T-helper 1 cell (primary cell): ENCODE results near the gene BTBD9.
"Not testable (repeated sequence)": the region's sequence is repeated elsewhere in the genome, so short reads cannot be mapped to it uniquely, and the experiment has no call there.

Experiments used
- DNase-seq, 5 donors: peaks; one replicate each; pipeline ENCODE4 v3.0.0-alpha.2; 2012 to 2020

BTBD9 gene

GRCh38 chr6:38477680-38478260, 162.0 kb downstream of the BTBD9 start:
- no peak for DNase-seq

DNA sequence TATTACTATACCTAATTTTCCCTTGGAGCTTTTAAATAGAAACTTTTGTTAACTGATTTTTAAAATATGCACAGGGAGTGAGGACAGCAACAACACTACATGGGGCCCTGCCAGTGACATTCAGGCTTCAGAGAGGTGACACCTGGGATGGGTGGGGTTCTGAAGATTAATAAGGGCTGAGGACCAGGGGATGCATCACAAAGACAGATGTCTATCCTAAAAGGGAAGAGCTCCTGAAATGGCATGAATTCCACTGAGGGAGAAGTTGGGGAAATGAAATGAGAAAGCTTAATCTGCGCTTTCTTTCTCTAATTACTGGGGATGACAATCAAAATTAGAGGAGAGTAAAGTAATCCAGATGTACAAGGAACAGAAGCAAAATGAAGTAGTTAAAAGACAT, 162.8 kb downstream of the BTBD9 start:
- no peak for DNase-seq

DNA sequence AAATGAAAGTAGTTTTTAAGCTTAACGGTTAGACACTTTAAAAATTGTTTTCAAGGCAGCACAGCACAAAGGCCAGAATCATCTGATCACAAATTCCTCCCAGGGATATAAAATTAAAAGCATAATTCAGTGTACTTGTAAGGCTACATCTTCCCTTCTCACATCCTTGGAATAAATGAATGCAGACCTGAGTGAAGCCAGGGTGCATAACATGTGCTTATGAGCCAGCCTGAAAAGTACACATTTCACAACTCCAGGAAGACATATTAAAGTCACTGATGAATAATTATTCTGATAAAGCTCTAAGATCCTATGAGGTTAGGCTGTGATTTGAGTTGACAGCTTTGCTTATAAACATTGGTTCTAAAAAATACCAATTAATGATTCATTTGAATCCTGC, 163.6 kb downstream of the BTBD9 start:
- DNase-seq = no peak

GRCh38 chr6:38470548-38470947, 169.2 kb downstream of the BTBD9 start:
- DNase-seq = no peak

DNA sequence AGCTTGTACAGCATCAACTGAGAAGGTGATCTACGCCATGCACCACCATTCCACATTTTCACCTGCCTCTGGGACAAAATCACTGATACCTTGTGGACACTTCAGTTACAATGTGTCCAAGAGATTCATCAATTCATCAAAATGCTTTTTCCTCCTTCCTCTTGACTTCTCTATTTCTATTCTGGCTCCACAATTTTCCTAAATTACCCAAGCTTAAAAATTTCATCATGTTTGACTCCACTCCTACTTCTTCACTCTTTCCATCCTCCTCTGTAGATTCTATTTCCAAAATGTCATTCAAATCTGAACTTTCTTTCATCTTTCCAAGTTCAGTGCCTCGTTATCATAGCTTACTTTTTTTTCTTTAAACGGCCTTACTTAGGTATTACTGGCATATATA, 172.2 kb downstream of the BTBD9 start:
- DNase-seq = no peak

DNA sequence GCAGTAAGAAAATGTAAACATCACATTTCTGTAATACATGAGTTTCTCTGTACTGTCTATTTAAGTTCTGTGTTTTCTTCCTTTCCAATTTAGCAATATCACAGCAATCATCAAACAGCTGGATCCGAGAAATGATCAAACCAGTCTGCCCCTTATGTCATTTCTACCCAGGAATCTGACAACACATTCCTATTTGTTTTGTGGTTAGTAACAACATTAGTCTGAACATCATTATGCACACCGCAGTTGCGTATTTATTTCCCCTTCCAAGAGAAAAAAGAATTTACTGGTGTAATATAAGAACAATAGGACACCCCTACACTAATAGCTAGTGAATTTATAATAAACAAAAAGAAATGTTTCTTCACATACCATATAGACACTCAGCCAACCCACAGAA, 179.5 kb downstream of the BTBD9 start:
- DNase-seq = no peak

DNA sequence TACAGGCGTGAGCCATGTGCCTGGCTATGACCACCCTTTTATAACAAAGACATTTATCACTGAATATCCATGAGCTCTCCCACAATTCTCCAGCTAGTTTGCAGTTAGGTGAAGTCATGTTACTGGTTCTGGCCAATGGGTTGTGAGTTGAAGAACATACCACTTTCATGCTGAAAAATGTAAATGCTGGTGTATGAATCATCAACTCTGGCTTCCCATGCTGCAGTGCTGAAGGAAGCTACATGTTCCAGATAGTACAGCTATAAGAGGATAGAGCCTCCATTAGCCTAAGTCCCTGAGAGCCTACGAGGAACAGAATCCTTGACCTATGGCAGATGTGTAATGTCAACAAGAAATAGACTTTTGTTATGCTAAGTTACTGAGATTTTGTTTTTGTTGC, 180.4 kb downstream of the BTBD9 start:
- no peak for DNase-seq

- DNase-seq = no peak
These were observed 185.9 kb downstream of the BTBD9 start for GRCh38 chr6:38453861-38454260.

GRCh38 chr6:38452816-38453660, 186.7 kb downstream of the BTBD9 start:
- DNase-seq = no peak

- no peak for DNase-seq
These were observed 189.0 kb downstream of the BTBD9 start for GRCh38 chr6:38450717-38451116.

GRCh38 chr6:38445925-38446324, 193.8 kb downstream of the BTBD9 start:
- DNase-seq = no peak

DNA sequence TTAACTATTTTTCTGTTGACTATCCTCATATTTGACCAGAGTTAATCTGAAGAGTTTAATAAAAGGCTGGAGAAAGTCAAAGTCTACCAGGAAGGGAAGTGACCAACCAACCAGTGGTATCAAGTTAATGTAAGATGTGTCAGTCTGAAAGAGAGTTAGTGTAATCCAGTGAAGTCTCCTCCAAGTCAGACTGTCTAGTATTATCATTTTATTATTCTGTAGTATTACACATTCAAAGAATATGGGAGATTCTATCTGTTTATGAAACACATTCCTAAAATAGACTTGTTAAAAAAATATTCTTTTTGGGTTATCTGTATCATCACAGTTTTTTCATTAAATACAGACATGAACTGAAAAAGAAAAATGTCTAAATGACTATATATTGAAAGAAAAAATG, 194.4 kb downstream of the BTBD9 start:
- DNase-seq = no peak

DNA sequence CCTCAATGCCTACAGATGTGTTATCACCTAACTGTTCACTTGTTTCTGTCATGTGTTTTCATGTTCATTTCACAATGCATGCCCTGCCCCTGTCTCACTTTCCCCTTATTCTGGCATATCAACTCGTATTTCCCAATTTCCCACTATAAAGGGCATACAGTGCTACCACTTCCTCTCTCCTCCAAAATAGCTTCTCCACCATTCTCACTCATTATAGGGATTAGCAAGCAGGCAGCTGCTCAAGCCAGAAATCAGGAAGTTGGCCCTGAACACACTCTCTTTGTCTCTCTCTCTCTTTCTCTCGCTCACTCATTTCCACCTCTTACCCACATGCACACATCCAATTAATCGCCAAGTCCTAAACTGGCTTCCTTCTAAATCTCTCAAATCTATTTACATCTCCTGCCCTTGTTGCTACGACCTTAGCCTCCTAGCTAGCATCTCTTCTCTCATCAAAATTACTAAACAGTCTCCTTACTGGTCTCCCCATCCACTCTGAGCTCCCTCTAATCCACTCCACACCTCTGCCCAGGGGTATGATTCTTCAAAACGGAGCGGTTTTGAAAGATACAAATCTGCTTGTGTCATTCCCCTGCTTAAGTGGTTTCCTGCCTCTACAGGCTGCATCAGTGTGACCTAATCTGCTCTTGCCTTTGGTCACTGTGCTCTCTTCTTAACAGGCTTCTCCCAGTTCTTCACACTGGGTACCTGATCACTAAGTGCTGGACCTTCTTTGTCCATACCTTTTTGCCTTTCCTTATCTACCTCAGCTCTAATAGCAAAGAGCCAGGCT, 196.2 kb downstream of the BTBD9 start:
- DNase-seq = peak in 1 of 5 donors; percentile 27

DNA sequence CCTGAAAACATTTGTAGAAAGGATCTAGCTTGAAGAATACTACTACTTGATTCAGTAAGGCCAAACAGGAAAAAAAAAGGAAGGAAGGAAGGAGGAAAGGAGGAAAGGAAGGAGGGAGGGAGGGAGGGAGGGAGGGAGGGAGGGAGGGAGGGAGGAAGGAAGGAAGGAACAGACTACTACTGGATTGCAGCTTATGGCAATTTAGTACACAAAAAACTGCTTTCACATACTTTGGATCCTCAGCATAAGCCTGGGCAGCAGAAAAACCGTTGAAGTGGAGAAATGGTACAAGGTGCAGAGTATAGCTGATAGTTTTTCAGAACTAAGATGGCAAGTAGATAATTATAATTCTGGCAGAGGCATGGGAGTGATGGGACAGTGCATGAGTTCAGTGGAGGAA, 201.6 kb downstream of the BTBD9 start:
- DNase-seq = no peak

GRCh38 chr6:38436726-38437465, 202.8 kb downstream of the BTBD9 start:
- DNase-seq = peak in 1 of 5 donors; percentile 13

- DNase-seq = no peak
These were observed 204.4 kb downstream of the BTBD9 start for GRCh38 chr6:38435330-38435729.

GRCh38 chr6:38434051-38434450, 205.7 kb downstream of the BTBD9 start:
- no peak for DNase-seq

DNA sequence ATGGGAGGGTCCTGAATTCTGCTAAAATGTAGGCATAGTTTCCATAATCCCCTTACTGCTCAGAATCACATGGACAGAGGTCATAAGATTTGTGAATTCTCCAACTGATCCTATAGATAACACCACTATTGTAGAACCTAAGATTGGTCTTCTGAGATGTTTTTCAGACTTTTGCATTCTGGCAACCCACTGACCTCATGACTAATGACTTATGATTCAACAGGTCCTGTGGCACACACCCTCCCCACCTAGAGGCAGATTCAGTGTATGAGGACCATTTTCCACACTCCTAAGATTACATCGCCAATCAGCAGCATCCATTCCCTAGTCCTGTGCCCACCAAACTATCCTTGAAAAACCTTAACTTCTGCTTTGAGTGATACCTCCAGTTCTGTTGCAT, 207.2 kb downstream of the BTBD9 start:
- no peak for DNase-seq

GRCh38 chr6:38432079-38432478, 207.7 kb downstream of the BTBD9 start:
- DNase-seq = no peak

GRCh38 chr6:38429546-38429945, 210.2 kb downstream of the BTBD9 start:
- DNase-seq = no peak

DNA sequence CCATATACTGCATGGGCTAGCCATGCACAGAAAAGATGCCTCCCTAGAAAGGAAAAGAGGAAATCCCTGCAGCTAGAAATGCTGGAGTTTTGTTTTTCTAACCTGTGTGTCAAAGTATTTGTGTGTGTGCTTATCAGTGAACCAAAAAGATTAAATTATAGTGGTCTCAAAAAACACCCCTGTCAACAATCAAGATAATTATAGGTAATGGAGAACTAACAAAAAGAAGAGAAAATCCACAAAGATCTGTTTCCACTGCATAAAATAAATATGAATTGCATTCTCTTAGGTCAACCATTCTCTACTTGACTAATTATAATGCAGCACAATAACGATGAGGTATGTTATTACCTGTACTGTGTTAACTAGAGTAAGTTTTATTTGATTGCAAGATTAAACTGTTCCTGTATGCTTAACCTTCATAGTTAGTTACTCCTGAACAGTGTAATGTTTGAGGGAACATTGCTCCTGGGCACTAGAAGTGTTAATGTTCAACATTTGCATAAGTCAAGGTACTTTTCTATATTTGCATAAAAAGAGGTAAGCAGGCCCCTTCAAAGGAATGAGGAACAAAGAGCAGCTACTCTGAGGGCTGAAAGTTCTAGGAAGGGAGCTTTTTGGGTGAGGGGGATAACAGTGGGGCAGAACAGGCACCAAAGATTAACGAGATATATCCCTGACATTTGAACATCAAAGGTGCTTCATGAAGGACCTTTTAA, 212.1 kb downstream of the BTBD9 start:
- no peak for DNase-seq

- DNase-seq = not testable (repeated sequence)
These were observed 213.8 kb downstream of the BTBD9 start for GRCh38 chr6:38425788-38426488.
